ENCODE data around the gene ADAMTS17.

The ADAMTS17 gene

GRCh38 chr15:100338971-100339444 is 2.8 kb downstream of the ADAMTS17 start:
- DNase-seq: peak; percentile 57

- DNase-seq: no peak
These were observed 3.5 kb downstream of the ADAMTS17 start for GRCh38 chr15:100338247-100338646.

- DNase-seq: no peak
These were observed 4.4 kb downstream of the ADAMTS17 start for GRCh38 chr15:100337096-100338044.

GRCh38 chr15:100336061-100336460 is 5.7 kb downstream of the ADAMTS17 start:
- DNase-seq: no peak

GRCh38 chr15:100335335-100335999 is 6.3 kb downstream of the ADAMTS17 start:
- DNase-seq: no peak

- no peak for DNase-seq
These were observed 6.9 kb downstream of the ADAMTS17 start for GRCh38 chr15:100334905-100335304.

- DNase-seq: no peak
These were observed 7.3 kb downstream of the ADAMTS17 start for GRCh38 chr15:100334456-100334855.

GRCh38 chr15:100334015-100334414 is 7.8 kb downstream of the ADAMTS17 start:
- no peak for DNase-seq

- no peak for DNase-seq
These were observed 8.5 kb downstream of the ADAMTS17 start for GRCh38 chr15:100333236-100333635.

GRCh38 chr15:100332721-100333120 is 9.1 kb downstream of the ADAMTS17 start:
- DNase-seq: no peak

- DNase-seq: no peak
These were observed 9.5 kb downstream of the ADAMTS17 start for GRCh38 chr15:100332231-100332630.

- DNase-seq: no peak
These were observed 11.1 kb downstream of the ADAMTS17 start for GRCh38 chr15:100330629-100331215.

- no peak for DNase-seq
These were observed 11.6 kb downstream of the ADAMTS17 start for GRCh38 chr15:100330221-100330620.

GRCh38 chr15:100328796-100329195 is 13.0 kb downstream of the ADAMTS17 start:
- DNase-seq: no peak

- no peak for DNase-seq
These were observed 22.9 kb downstream of the ADAMTS17 start for GRCh38 chr15:100318880-100319279.

- DNase-seq: no peak
These were observed 26.9 kb downstream of the ADAMTS17 start for GRCh38 chr15:100314809-100315400.

GRCh38 chr15:100311833-100312476 is 29.8 kb downstream of the ADAMTS17 start:
- no peak for DNase-seq

GRCh38 chr15:100311154-100311625 is 30.6 kb downstream of the ADAMTS17 start:
- DNase-seq: no peak

- DNase-seq: no peak
These were observed 31.1 kb downstream of the ADAMTS17 start for GRCh38 chr15:100310513-100311153.

- no peak for DNase-seq
These were observed 31.8 kb downstream of the ADAMTS17 start for GRCh38 chr15:100310041-100310405.

- no peak for DNase-seq
These were observed 32.4 kb downstream of the ADAMTS17 start for GRCh38 chr15:100309109-100310040.
